B cell (primary cell): ENCODE measurements around the gene CPLANE2.

Source experiments
- EZH2 ChIP-seq: IDR thresholded peaks from 2 replicates; pipeline ENCODE4 v1.6.1; 2012; ENCODE audit warnings: borderline replicate concordance, low read depth, mild to moderate bottlenecking, moderate library complexity, low read length; ENCODE audit not compliant: insufficient read depth, poor library complexity, severe bottlenecking
- TF ChIP-seq, protein P1 (sequence below): fragments of 200-600 bp; IDR thresholded peaks from one replicate; pipeline ENCODE4 v1.8.0; 2022; ENCODE audit warnings: antibody characterized with exemption, mild to moderate bottlenecking

DNA sequence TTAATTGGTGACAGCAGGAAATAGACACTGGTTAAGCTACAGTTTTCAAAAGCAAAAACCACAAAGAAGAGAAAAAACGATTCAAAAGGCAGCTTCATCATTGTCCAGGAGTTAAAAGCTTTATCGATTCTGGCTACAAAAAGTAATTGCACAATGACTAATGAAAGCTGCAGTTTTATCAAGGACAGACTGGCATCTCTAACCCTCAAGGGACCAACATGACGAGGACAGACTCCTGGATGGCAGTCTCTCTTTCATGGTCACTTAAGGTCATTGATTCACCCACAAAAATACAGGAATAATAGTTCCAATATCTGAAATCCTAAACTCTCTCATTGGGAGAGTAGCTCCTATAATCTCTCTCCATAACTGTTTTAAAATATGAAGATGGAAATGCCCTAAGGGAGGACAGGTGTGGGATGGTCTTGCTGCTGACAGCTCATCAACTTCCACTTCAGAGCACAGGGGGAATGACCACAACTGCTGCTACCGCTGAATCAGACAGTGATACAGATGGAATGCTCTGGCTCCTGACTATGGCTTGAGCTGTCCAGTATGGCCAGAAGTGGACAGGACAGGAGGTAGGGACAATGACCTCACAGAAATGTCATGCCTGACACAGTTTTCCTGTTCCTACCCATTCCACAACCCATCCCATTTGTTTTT is 17.4 kb upstream of the CPLANE2 start:
- TF ChIP-seq, protein P1, sequence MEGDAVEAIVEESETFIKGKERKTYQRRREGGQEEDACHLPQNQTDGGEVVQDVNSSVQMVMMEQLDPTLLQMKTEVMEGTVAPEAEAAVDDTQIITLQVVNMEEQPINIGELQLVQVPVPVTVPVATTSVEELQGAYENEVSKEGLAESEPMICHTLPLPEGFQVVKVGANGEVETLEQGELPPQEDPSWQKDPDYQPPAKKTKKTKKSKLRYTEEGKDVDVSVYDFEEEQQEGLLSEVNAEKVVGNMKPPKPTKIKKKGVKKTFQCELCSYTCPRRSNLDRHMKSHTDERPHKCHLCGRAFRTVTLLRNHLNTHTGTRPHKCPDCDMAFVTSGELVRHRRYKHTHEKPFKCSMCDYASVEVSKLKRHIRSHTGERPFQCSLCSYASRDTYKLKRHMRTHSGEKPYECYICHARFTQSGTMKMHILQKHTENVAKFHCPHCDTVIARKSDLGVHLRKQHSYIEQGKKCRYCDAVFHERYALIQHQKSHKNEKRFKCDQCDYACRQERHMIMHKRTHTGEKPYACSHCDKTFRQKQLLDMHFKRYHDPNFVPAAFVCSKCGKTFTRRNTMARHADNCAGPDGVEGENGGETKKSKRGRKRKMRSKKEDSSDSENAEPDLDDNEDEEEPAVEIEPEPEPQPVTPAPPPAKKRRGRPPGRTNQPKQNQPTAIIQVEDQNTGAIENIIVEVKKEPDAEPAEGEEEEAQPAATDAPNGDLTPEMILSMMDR, result no peak
- no peak for TF ChIP-seq EZH2
